ENCODE results near the gene TREM1.
"Not testable (repeated sequence)": the region's sequence is repeated elsewhere in the genome, so short reads cannot be mapped to it uniquely, and the experiment has no call there.

The TREM1 gene

DNA sequence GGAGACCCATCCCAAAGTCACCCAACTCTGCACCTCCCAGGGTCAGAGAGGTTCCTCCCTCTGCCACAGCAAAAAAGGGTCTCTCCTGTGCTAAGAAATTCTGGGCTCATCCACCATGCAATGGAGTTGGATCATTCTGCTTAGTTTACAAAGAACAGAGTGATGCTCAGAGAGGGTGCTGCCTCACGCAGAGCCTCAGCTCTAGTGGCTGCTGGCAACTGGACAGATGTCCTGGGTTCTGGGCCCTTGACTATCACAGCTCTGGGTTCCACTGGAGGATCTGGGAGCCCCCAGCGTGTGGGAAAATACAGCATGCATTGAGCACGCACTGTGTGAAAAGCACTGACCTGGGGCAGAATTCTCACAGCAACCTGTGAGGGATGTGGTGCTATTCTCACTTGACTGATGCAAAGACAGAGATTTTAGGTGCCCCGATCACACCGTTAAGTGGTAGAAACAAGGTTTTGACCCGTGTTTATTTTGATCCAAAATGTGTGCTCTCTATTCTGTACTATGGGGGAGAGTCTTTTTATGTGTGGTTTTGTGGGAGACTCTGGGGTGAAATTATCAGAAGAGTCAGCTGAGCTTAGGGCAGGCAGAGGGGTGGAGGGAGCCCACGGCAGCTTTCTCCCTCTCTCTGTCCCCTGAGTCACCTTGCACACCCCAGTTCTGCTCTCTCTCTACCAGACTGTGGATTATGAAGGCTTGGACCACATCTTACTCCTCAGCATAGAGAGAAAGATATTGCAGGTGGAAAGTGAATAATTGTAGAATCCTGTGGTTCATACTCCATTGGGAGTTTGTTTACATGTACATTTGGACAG is 38.4 kb downstream of the TREM1 start:
- ATAC-seq: no peak

DNA sequence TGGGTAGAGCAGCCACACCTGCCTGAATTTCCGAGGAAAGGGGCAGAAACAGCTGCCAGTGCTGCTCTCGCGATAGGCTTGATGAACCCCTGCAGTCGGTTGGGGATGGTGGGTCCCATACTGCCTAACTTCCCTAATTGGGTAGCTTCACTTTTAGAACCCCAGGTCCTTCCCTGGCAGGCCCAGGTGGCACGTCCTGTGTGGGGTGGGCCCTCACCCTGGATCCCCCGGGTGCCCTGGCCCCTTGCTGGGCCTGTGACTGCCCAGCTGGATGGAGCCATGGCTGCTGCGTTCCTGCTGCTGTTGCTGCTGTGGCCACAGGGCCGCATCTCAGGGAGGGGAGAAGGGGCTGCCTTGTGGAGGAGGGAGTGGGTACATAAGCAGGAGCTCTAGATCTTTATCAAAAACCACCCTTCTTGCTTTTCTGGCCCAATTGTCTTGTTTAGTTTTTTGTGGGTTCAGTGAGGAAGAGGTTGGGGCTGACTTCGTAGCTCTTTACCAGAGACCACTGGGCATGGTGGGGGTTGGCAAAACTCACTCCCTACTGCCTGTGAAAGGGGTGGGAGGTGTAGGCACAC is 39.1 kb downstream of the TREM1 start:
- no peak for ATAC-seq
- TF ChIP-seq ZC3H10 (CRISPR knock-in tag; IDR thresholded peaks at IDR 0.05): no peak
- no peak for TF ChIP-seq BACH2 (CRISPR knock-in tag; IDR thresholded peaks at IDR 0.05; ENCODE audit: borderline replicate concordance)
- TF ChIP-seq GLIS3 (CRISPR knock-in tag; IDR thresholded peaks at IDR 0.05): no peak
- TF ChIP-seq, protein P1, sequence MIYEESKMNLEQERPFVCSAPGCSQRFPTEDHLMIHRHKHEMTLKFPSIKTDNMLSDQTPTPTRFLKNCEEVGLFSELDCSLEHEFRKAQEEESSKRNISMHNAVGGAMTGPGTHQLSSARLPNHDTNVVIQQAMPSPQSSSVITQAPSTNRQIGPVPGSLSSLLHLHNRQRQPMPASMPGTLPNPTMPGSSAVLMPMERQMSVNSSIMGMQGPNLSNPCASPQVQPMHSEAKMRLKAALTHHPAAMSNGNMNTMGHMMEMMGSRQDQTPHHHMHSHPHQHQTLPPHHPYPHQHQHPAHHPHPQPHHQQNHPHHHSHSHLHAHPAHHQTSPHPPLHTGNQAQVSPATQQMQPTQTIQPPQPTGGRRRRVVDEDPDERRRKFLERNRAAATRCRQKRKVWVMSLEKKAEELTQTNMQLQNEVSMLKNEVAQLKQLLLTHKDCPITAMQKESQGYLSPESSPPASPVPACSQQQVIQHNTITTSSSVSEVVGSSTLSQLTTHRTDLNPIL (CRISPR knock-in tag; IDR thresholded peaks at IDR 0.05; ENCODE audit: low read depth): no peak
- TF ChIP-seq ZNF8 (CRISPR knock-in tag; IDR thresholded peaks at IDR 0.05): no peak
- no peak for TF ChIP-seq CSDC2 (CRISPR knock-in tag; IDR thresholded peaks at IDR 0.05)
- TF ChIP-seq, protein P2, sequence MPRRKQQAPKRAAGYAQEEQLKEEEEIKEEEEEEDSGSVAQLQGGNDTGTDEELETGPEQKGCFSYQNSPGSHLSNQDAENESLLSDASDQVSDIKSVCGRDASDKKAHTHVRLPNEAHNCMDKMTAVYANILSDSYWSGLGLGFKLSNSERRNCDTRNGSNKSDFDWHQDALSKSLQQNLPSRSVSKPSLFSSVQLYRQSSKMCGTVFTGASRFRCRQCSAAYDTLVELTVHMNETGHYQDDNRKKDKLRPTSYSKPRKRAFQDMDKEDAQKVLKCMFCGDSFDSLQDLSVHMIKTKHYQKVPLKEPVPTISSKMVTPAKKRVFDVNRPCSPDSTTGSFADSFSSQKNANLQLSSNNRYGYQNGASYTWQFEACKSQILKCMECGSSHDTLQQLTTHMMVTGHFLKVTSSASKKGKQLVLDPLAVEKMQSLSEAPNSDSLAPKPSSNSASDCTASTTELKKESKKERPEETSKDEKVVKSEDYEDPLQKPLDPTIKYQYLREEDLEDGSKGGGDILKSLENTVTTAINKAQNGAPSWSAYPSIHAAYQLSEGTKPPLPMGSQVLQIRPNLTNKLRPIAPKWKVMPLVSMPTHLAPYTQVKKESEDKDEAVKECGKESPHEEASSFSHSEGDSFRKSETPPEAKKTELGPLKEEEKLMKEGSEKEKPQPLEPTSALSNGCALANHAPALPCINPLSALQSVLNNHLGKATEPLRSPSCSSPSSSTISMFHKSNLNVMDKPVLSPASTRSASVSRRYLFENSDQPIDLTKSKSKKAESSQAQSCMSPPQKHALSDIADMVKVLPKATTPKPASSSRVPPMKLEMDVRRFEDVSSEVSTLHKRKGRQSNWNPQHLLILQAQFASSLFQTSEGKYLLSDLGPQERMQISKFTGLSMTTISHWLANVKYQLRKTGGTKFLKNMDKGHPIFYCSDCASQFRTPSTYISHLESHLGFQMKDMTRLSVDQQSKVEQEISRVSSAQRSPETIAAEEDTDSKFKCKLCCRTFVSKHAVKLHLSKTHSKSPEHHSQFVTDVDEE (CRISPR knock-in tag; IDR thresholded peaks at IDR 0.05): no peak
- no peak for TF ChIP-seq ZNF70 (CRISPR knock-in tag; IDR thresholded peaks at IDR 0.05)
- TF ChIP-seq, protein P3, sequence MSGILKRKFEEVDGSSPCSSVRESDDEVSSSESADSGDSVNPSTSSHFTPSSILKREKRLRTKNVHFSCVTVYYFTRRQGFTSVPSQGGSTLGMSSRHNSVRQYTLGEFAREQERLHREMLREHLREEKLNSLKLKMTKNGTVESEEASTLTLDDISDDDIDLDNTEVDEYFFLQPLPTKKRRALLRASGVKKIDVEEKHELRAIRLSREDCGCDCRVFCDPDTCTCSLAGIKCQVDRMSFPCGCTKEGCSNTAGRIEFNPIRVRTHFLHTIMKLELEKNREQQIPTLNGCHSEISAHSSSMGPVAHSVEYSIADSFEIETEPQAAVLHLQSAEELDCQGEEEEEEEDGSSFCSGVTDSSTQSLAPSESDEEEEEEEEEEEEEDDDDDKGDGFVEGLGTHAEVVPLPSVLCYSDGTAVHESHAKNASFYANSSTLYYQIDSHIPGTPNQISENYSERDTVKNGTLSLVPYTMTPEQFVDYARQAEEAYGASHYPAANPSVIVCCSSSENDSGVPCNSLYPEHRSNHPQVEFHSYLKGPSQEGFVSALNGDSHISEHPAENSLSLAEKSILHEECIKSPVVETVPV (CRISPR knock-in tag; IDR thresholded peaks at IDR 0.05): no peak
- no peak for TF ChIP-seq ARNTL (CRISPR knock-in tag; IDR thresholded peaks at IDR 0.05; ENCODE audit: borderline replicate concordance, low read depth)
- TF ChIP-seq TOX (CRISPR knock-in tag; IDR thresholded peaks at IDR 0.05; ENCODE audit: borderline replicate concordance): no peak
- TF ChIP-seq ISL1 (CRISPR knock-in tag; IDR thresholded peaks at IDR 0.05): no peak
- TF ChIP-seq SNAI2 (CRISPR knock-in tag; IDR thresholded peaks at IDR 0.05): no peak

More for the DNA sequence above, 38.4 kb downstream of the TREM1 start:
- TF ChIP-seq BACH2 (CRISPR knock-in tag; IDR thresholded peaks at IDR 0.05; ENCODE audit: borderline replicate concordance) (no peak), ARNTL (CRISPR knock-in tag; IDR thresholded peaks at IDR 0.05; ENCODE audit: borderline replicate concordance, low read depth) (no peak), RARB (CRISPR knock-in tag; IDR thresholded peaks at IDR 0.05) (no peak), CSDC2 (CRISPR knock-in tag; IDR thresholded peaks at IDR 0.05) (no peak), GLIS3 (CRISPR knock-in tag; IDR thresholded peaks at IDR 0.05) (no peak), ZFP3 (CRISPR knock-in tag; IDR thresholded peaks at IDR 0.05) (no peak), TCF4 (CRISPR knock-in tag; IDR thresholded peaks at IDR 0.05; ENCODE audit: borderline replicate concordance) (no peak), ZFP30 (CRISPR knock-in tag; IDR thresholded peaks at IDR 0.05) (no peak)
- TF ChIP-seq, protein P2 (CRISPR knock-in tag; IDR thresholded peaks at IDR 0.05): no peak
- TF ChIP-seq, protein P4, sequence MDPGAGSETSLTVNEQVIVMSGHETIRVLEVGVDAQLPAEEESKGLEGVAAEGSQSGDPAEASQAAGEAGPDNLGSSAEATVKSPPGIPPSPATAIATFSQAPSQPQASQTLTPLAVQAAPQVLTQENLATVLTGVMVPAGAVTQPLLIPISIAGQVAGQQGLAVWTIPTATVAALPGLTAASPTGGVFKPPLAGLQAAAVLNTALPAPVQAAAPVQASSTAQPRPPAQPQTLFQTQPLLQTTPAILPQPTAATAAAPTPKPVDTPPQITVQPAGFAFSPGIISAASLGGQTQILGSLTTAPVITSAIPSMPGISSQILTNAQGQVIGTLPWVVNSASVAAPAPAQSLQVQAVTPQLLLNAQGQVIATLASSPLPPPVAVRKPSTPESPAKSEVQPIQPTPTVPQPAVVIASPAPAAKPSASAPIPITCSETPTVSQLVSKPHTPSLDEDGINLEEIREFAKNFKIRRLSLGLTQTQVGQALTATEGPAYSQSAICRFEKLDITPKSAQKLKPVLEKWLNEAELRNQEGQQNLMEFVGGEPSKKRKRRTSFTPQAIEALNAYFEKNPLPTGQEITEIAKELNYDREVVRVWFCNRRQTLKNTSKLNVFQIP (CRISPR knock-in tag; IDR thresholded peaks at IDR 0.05; ENCODE audit: borderline replicate concordance, low read depth): no peak
- TF ChIP-seq, protein P1 (CRISPR knock-in tag; IDR thresholded peaks at IDR 0.05; ENCODE audit: low read depth): no peak

DNA sequence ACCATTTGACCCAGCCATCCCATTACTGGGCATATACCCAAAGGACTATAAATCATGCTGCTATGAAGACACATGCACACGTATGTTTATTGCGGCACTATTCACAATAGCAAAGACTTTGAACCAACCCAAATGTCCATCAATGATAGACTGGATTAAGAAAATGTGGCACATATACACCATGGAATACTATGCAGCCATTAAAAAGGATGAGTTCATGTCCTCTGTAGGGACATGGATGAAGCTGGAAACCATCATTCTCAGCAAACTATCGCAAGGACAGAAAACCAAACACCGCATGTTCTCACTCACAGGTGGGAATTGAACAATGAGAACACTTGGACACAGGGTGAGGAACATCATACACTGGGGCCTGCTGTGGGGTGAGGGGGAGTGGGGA is 40.0 kb downstream of the TREM1 start:
- not testable (repeated sequence) for ATAC-seq
